Progenitor cell of endocrine pancreas (in vitro differentiated cells): Measurements from ENCODE around the gene ICOSLG. TPM values are rescaled to one million over a fixed set of nuclear protein-coding genes. Genes with fewer than 3 reads are reported as not detected.
"Not testable (repeated sequence)": the region's sequence is repeated elsewhere in the genome, so short reads cannot be mapped to it uniquely, and the experiment has no call there.

Experiments used
- DNase-seq: peaks from one replicate; pipeline ENCODE4 v3.0.0; 2021; ENCODE audit warnings: low spot score; ENCODE audit not compliant: unreplicated experiment
- H3K27ac Mint-ChIP-seq: 2 replicates; pipeline ENCODE4 v1.8.0; 2021; ENCODE audit warnings: mild to moderate bottlenecking, moderate library complexity, mixed read lengths
- H3K27me3 Mint-ChIP-seq: 2 replicates; pipeline ENCODE4 v1.8.0; 2021; ENCODE audit warnings: mixed read lengths
- H3K36me3 Mint-ChIP-seq: 2 replicates; pipeline ENCODE4 v1.8.0; 2022; ENCODE audit warnings: mixed read lengths; ENCODE audit not compliant: insufficient read depth
- H3K4me1 Mint-ChIP-seq: 2 replicates; pipeline ENCODE4 v1.8.0; 2021; ENCODE audit warnings: low read depth, mixed read lengths
- H3K4me3 Mint-ChIP-seq: 2 replicates; pipeline ENCODE4 v1.8.0; 2021; ENCODE audit warnings: low read depth, mild to moderate bottlenecking, moderate library complexity, mixed read lengths
- H3K9me3 Mint-ChIP-seq: 2 replicates; pipeline ENCODE4 v1.8.0; 2021; ENCODE audit warnings: low read depth, mixed read lengths
- CTCF ChIP-seq: fragments of 200-600 bp; sonication (generic); IDR thresholded peaks from one replicate; pipeline ENCODE4 v1.5.0; 2021; ENCODE audit warnings: antibody characterized with exemption, mild to moderate bottlenecking; ENCODE audit not compliant: unreplicated experiment
- total RNA-seq: library from RNA; stranded (reverse); gene quantifications from 2 replicates; pipeline ENCODE4 v1.2.1, GENCODE V29; 2021

ICOSLG gene
- total RNA-seq, 1 donor from 2014 or later, result 0.91 TPM

DNA sequence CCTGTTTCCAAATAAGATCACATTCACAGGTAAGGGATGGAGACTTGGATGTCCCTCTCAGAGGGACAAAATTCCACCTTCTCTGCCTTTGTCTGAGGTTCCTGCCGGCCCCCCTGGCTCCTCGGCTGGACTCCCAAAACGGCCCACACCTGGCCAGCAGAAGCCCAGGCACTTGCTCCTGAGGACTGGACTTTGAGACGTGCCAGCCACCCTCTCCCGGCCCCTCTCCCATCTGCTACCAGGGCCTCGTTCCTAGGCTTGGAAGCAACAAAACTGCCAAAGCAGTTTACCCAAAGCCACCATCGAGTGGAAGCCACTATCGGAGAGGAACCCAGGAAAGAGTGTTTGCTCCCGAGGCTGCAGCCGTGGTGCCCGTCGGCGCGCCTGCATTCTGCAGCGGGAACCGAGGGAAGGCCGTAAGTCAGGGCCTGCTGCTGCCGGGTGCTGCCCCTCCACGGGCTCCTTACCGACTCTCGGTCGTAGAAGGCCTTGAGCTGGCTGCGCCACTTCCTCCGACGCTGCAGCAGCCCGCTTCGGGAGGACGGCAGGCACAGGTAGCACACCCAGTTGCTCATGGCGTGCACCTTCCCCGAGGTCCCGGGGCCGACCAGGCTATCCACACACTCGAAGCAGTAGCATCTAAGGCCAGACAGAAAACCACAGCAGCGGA is 17.4 kb upstream of the ICOSLG start:
- H3K4me1 Mint-ChIP-seq, result no peaks in the 10 kb centered on the region
- TF ChIP-seq CTCF, result no peak

GRCh38 chr21:44255511-44255981 is 14.8 kb upstream of the ICOSLG start:
- DNase-seq, result peak; percentile 8
- Mint-ChIP-seq H3K4me1 (no peaks in the 10 kb centered on the region), H3K9me3 (no peaks in the 10 kb centered on the region), H3K27me3 (peaks cover 22% of the 10 kb centered on the region), H3K27ac (no peak overlapping the region), H3K4me3 (no peak overlapping the region), H3K36me3 (no peaks in the 10 kb centered on the region)
- TF ChIP-seq CTCF, result no peak

More for the DNA sequence above, 17.4 kb upstream of the ICOSLG start:
- H3K27ac Mint-ChIP-seq, result no peak overlapping the region
- DNase-seq, result no peak
- H3K4me3 Mint-ChIP-seq, result no peak overlapping the region
- H3K27me3 Mint-ChIP-seq, result peaks cover 22% of the 10 kb centered on the region
- no peaks in the 10 kb centered on the region for H3K36me3 Mint-ChIP-seq
- H3K9me3 Mint-ChIP-seq, result no peaks in the 10 kb centered on the region

DNA sequence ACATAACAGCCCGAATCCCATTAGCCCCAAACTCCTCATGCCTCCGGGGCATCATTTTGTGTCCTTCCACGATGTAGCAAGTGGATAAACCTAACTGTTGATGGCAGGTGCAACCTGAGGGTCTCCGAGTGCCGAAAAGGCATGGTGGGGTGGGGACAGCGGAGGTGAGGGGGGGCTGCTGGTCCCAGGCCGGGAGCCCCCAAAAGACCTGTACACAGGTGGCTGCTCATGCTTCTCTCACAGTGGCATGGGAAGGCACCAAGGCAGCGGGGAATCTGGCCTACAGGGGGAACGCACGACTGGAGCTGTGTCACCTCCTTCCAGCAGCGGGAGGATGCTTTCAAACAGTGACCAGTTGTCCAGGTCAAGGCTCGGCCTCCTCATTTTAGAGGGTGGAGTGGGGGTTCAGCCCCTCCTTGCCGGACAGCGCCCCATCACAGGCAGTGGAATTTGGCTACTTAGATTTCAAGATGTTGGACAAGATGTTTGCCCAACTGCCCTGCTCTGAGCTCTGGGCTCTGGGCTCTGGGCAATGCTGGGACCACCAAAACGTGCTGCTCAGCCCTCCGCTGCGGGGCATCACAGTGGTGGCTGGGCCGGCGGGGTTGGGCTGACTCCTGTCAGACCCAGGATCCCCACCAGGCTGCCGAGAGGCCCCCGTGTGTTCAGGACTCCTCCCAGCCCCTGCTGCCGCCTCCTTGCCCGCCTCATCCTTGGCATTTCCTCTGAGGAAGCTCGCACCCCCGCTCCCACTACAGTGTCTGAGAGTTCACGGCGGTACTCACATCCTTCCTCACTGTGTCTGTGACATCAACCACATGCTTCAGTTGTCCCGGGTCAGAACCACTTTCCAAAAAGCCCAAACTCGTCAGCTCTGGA is 13.3 kb upstream of the ICOSLG start:
- Mint-ChIP-seq H3K9me3 (no peaks in the 10 kb centered on the region), H3K4me1 (no peaks in the 10 kb centered on the region), H3K27ac (no peak overlapping the region), H3K36me3 (no peaks in the 10 kb centered on the region), H3K4me3 (no peak overlapping the region), H3K27me3 (peaks cover 11% of the 10 kb centered on the region)
- TF ChIP-seq CTCF, result no peak
- no peak for DNase-seq

GRCh38 chr21:44249204-44250037 is 8.7 kb upstream of the ICOSLG start:
- H3K27ac Mint-ChIP-seq, DNase-seq, H3K36me3 Mint-ChIP-seq, H3K27me3 Mint-ChIP-seq, H3K4me1 Mint-ChIP-seq, H3K4me3 Mint-ChIP-seq, H3K9me3 Mint-ChIP-seq: not testable (repeated sequence)

GRCh38 chr21:44247904-44248303 is 7.2 kb upstream of the ICOSLG start:
- not testable (repeated sequence) for H3K27me3 Mint-ChIP-seq, H3K36me3 Mint-ChIP-seq, H3K27ac Mint-ChIP-seq, H3K9me3 Mint-ChIP-seq, H3K4me1 Mint-ChIP-seq, H3K4me3 Mint-ChIP-seq, DNase-seq

DNA sequence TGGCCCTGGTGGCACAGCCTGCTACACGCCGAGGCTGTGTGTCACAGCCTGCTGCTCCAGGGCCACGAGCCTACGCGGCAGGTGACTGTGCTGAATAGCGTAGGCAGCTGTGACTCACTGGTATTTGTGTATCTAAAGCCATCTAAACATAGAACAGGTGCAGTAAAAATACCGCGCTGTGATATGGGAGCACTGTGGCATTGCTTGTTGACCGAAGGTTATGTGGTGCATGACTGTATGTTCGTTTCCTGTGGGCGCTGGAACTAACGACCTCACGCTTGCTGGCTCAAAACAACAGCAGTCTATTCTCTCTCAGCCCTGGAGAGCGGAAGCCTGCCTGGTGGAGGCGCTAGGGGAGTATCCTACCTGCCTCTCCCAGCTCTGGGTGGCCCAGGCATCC is 3.2 kb upstream of the ICOSLG start:
- H3K4me1 Mint-ChIP-seq, H3K27me3 Mint-ChIP-seq, H3K36me3 Mint-ChIP-seq, DNase-seq, H3K27ac Mint-ChIP-seq, H3K4me3 Mint-ChIP-seq, H3K9me3 Mint-ChIP-seq: not testable (repeated sequence)

DNA sequence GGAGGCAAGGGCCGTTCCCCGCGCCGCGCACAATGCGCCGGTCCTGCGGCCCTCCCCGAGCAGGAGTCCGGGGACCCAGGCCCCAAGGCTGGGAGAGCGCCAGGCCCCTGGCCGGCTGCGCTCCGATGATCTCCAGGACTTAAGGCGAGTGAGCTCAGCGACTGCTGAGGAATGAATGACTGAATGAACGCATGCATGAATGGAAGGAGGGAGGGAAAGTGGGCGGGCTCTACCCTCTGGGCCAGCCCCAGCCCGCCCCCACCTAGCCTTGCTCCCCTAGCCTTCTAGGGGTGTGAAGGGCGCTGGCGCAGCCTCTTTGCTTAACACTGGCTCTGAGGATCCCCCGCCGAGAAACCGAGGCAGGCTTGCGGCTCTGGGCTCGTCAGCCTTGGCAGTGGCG is 538 bp upstream of the ICOSLG start:
- not testable (repeated sequence) for DNase-seq, H3K4me3 Mint-ChIP-seq, H3K4me1 Mint-ChIP-seq, H3K27ac Mint-ChIP-seq, H3K9me3 Mint-ChIP-seq, H3K36me3 Mint-ChIP-seq, H3K27me3 Mint-ChIP-seq

- H3K4me1 Mint-ChIP-seq, H3K36me3 Mint-ChIP-seq, DNase-seq, H3K9me3 Mint-ChIP-seq, H3K27ac Mint-ChIP-seq, H3K27me3 Mint-ChIP-seq, H3K4me3 Mint-ChIP-seq: not testable (repeated sequence)
Observed at GRCh38 chr21:44240353-44240752, 390 bp downstream of the ICOSLG start.

GRCh38 chr21:44229561-44229960 is 11.2 kb downstream of the ICOSLG start:
- H3K4me3 Mint-ChIP-seq, DNase-seq, H3K9me3 Mint-ChIP-seq, H3K4me1 Mint-ChIP-seq, H3K27ac Mint-ChIP-seq, H3K27me3 Mint-ChIP-seq, H3K36me3 Mint-ChIP-seq: not testable (repeated sequence)
